NCI-H1092 (cell line): ENCODE results near the gene SWI5.
A peak's percentile ranks its signal among the peaks of the same experiment; 100 is the strongest.
"Not testable (repeated sequence)": the region's sequence is repeated elsewhere in the genome, so short reads cannot be mapped to it uniquely, and the experiment has no call there.

Experiments
- DNase-seq: peaks from one replicate; lab custom pipeline; 2025; lab: John Stamatoyannopoulos, UW

The SWI5 gene

DNA sequence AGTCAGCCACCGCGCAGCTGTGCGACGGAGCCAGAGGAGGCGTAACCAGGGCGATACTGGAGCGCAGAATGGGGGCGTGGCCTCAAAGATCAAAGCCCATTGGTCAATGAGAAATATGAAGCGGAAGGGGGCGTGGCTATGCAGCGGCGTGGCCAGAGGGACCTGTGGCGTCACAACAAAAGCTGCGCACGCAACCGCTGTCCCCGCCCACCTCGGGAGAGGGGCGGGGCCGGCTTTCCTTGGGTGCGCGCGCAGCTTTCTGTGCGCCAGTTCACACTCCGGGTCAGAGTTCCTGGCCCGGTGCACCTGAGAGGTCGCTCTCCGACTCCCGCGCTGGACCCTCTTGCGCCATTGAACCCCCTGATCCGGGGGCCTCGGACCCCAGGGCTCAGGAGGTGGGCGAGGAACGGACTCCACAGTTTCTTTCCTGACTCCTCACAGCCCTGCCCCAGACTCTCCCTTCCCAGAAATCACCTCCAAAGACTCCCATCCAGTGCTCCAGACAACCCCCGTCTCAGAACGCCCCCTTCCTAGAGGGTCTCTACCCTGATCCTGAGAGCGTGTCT, at the start of gene SWI5:
Gene SWI5, plus strand, starts transcription at position 269 of the 566 bp plus-strand sequence.
- peak; percentile 99 for DNase-seq

DNA sequence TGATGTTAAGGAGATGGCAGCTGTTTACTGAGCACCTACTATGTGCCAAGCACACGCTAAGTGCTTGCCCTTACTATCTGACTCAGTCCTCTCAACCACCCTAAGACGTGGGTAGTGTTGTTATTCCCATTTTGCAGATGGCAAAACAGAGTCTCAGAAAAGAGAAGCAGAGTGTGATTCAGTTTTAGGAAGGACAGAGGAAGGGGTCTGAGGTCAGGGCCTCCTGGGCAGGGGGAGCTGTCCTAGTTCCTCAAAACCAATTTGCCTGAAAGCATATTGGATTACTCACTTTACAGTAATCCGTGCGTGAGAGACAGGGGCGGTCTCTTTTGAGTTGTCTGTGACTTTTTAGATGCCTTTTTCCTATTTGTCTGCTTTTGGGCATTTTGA, 49.7 kb upstream of the SWI5 start:
- no peak for DNase-seq

DNA sequence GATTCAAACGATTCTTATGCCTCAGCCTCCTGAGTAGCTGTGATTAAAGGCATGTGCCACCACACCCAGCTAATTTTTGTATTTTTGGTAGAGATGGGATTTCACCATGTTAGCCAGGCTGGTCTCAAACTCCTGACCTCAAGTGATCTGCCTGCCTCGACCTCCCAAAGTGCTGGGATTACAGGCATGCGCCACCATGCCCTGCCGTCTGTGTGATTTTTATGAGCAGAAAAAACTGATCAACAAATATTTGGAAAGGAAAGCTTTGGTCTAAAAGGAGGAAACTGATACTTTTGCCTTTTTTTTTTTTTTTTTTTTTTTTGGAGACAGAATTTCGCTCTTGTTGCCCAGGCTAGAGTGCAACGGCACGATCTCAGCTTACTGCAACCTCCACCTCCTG, 45.2 kb upstream of the SWI5 start:
- not testable (repeated sequence) for DNase-seq

DNA sequence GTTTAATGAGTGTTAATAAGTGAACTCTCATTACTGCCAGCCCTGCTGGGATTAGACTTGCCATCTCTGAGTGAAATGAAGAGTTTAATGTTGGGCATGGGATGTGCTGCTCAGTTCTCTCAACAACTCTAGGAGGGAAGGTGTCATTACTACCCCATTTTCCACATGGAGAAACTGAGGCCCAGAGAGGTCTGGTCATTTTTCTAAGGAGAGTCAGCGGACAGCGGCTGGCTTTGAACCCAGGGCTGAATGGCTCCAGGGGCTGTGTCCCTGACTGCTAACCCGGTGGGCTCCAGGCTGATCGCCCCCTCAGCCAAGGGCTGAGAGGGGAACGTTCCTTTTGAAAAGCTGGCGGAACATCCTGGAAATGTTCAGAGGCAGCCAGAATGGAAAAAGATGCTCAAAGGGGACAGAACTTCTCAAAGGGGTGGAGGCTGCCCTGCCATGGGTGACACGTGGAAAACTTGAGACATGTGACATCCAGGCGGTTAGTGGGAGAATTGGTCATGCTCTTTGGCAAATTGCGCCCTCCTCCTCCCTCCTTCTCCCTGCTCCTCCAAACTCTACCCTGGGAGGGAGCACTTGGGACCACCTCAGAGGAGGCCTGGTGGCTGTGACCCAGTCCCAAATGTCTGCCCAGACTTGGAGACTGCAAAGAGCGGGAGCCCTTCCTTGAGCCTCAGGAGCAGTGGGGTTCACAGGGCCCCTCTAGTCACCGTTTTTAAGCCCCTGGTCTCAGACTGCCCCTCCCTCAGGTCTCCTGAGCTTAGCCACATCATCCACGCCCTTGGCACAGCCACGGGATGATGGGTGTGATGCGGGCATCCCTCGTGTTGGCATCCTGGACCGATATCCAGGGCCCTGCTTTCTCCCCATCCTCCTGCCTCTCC, 44.2 kb upstream of the SWI5 start:
- no peak for DNase-seq

DNA sequence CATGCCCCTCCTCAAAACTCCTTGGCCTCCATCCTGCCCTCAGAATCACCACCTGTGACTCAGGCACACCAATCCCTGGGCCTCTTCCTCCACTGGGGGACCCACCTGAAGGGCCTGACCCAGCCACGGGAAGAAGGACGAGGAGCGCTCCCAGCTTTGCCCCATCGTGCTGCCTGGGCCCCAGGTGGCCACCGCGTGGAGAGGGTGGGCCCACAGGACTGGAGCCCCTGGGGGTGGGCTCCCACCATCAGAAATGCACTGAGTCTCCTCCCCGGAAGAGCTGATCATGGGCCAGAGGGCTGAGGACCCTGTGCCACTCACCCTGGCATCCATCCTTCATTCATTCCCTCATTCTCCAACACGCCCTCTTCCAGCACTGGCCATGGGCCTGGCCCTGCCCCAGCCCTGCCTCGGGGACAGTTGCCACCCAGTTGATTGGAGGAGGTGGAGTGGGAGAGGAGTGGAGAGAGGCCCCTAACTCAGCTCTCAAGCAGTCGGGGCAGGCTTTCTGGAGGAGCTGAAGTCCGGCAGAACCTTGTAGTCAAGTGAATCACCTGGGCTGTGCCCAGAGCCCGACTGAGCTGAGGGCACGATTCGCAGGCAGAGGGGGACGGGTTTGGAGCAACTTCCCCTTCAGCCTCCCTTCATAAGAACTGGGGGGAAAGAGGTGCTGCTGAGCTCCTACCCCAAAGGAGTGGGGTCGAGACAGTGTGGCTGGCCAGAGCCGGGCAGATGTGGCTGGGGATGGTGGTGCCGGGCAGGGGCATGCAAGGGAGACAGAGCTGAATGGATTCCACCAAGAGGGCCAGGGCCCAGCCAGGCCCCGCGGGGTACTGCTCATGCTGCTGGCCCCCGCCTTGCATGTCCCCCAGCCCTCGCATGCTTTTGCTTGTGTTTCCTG, 43.3 kb upstream of the SWI5 start:
- no peak for DNase-seq

DNA sequence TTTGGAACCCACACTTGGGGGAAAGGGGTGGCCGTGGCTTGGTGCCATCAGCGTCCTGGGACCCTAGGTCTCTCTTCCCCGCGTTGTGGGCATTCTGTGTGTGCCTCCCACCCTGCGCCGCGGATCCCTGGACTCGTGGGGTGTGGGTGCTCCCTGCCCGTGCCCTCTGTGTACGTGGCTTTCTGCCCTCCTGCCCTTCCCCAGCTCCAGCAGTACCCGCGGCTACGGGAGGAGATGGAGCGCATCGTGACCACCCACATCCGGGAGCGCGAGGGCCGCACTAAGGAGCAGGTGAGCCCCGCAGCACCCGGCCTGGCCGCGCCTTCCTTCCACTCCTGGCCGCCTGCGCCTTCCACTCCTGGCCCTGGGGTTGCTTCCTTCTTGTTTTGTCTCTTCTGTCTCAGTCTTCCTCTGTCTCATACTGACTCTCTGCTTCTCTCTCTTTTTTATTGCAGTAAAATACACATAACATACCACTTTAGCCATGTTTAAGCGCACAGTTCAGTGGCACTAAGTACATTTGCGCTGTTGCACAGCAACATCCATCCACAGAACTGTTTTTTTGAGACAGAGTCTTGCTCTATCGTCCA, 42.2 kb upstream of the SWI5 start:
- DNase-seq: no peak

DNA sequence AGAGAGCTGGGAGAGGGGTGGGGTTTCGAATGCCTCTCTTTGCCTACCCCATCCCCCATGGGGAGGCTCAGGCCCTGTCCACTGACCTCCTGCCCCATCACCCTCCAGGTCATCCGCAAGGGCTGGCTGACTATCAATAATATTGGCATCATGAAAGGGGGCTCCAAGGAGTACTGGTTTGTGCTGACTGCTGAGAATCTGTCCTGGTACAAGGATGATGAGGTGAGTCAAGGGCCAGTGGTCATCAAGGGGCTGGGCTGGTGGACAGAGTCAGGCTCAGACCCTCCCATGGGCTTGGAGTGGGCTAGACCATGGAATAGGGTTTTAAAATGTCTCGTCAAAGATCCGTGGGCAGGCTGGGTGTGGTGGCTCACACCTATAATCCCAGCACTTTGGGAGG, 34.0 kb upstream of the SWI5 start:
- no peak for DNase-seq

DNA sequence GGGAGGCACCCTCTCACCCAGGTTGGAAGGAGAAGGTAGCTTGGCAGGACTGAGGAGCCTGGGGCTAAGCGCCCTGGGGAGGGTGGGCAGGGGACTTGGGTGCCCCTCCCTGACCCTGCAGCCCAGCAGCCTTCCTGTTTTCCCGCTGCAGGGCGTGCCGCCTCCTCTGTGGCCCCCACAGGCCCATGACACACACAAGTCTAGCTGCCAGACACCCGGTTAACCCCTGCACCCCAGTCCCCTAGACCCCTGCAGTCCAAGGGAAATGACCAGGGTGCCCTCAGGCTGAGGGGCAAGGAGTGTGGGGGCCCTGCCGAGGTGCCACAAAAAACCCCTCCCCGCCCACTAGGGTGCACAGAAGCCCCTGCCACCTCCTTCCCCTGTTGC, 33.3 kb upstream of the SWI5 start:
- no peak for DNase-seq

DNA sequence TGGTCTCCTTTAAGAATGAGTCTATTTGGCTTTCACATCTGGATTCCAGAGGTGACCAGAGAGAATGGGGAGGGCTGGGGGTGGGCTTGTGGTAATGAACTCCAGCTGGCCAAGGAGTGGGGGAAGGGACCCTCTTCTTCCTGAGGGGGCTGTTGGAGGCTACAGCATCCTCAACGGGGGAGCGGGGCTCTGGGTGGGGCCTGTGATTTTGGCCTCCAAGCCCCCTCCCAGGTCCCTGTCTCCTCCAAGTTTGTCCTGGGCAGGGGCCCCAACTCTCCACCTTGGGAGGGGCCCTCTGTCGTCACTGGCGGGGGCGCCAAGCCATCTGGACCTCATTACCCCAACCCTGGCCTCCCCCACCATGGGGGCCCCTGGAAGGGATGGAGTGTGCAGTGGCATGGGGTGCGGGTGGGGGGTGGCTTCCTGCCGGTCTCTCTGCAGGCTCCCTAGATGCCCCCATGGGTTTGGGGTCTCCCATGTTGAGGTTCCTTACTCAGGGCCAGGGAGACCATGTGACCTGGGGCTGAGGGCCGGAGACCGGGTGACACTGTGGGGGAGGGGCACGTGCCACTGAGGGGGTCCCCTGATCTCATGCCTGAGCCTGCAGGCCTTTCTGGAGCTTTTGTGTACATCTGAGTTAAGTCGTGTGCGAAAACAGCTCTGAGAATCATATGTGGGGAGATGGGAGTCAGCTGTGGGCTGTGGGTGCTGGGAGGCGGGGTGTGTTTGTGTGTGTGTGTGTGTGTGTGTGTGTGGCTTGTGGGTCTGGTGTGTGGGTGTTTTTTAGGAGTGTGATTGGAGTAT, 32.7 kb upstream of the SWI5 start:
- DNase-seq: no peak

DNA sequence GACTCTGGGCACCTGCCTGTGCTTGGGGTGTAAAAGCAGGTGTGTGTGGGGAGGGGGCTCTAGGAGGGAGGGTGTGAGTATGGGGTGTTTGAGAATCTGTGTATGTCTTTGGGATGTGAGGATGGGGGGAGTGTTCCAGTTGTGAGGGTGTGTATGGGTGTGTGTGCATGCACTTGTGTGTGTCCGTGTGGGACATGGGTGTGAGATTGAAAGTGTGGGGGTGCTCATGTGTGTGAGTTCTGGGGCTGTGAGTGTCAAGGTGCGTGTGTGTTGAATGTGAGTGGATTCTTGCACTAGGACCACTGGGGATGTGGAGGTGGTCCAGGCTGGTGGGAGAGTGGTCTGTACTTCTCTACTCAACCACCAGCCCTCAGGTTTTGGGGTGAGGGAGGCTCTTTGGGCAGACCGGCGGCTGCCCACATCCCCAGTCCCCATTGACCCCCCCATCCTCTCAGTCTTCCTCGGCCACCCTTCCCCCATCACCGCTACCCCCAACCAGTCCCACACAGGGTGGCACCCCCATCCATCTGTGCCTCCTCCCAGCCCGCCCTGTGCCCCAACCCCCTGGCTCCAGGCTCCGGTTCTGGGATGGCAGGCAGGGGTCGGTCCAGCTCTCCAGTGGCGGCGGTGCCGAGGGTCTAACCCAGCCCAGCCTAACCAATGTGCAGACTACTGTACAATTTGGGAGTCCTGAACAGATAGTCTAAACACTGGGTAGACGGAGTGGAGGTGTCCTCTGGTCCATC, 31.8 kb upstream of the SWI5 start:
- DNase-seq: no peak

DNA sequence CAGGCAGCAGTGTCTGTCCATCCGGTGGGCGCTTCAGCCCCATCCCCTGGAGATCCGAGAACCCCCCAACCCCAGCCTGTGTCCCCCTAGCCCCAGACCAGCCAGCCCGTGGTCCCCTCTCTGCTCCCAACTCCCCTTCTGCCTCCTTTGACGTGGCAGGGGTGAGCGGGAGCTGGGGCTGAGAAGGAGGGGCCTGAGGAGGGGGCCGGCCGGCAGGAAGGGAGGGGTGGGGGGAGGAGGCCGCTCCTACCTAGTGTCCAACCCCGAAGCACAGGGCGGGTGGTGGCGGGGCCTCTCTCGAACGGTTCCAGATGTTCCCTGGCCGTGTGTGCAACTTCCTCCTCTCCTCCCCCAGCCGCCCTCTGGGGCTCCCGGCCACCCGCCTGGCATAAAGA, 31.2 kb upstream of the SWI5 start:
- no peak for DNase-seq

DNA sequence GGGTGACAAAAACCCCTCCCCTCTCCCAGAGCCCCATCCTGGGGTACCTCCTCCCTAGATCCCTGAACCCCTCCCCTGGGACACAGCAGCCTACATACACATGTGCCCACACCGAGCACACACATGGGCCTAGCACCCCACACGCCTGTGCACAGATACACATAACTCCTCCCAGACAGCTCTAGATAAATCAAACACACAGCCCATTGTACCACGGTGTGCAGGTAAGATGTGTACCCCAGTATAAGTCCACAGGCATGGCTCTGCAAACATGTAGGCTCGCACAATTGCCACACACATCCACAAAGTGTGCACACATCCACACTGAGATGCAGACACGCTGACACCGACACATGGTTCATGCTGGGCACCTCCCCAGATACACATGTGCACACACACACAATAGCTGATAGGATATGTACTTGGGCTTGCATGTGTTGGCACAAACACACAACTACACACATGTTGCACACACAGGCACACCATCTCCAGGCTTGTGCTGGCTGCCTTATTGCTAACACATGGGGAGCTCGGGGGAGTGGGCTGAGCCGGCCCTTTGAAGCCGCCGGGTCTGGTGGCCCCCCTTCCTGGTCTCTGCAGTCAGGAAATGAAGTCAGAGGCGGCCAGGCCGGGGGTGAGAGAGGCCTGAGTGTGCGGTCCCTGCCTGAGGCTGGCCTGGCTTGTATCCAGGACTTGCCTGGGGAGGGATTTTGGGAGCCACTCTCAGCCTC, 30.5 kb upstream of the SWI5 start:
- no peak for DNase-seq

DNA sequence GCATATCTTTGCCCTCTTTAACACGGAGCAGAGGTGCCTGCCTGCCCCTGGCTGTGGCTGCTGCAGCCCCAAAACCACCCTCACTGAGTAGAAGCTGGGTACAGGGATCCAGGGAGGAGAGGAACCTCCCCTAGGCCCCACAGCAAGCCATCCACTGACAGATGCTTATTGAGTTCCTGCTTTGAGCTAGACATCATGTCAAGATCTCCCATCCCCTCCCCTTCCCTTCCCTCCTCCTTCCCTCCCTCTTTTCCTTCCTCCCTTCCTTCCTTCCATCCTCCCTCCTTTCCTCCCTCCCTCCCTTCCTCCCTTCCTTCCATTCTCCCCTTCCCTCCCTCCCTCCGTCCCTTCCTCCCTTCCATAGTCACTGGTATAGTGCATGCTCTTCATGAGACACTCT, 29.6 kb upstream of the SWI5 start:
- no peak for DNase-seq

DNA sequence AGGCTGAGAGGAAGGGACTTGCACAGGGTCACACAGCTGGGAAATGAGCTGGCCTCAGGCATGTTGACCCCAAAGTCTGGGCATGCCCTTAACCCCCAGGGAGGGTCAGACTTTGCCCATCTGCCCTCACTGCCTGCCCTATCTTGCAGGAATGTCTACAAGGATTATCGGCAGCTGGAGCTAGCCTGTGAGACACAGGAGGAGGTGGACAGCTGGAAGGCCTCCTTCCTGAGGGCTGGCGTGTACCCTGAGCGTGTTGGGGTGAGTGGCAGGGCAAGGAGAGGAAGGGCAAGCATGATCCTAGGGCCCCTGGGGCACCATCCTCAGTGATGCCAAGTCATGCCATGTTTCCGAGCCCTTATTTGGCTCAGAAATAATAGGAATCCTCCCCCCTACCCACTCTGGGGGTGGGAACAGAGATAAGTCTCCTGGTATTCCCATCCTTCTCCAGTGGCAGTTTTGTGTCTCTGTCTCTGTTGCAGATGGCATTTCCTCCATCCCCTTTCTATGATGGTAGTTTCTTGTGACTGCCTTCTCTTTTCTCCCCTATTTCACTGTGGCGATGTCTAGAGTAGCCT, 28.8 kb upstream of the SWI5 start:
- no peak for DNase-seq

DNA sequence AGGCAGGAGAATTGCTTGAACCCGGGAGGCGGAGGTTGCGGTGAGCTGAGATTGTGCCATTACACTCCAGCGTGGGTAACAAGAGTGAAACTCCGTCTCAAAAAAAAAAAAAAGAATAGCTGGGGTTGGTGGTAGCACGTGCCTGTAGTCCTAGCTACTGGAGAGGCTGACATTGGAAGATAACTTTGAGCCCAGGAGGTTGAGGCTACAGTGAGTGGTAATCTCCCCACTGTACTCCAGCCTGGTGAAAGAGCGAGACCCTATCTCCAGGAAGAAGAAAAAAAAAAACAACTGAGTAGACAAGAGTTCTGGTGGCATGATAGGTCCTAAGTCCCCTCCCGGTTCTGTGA, 26.5 kb upstream of the SWI5 start:
- DNase-seq: no peak

DNA sequence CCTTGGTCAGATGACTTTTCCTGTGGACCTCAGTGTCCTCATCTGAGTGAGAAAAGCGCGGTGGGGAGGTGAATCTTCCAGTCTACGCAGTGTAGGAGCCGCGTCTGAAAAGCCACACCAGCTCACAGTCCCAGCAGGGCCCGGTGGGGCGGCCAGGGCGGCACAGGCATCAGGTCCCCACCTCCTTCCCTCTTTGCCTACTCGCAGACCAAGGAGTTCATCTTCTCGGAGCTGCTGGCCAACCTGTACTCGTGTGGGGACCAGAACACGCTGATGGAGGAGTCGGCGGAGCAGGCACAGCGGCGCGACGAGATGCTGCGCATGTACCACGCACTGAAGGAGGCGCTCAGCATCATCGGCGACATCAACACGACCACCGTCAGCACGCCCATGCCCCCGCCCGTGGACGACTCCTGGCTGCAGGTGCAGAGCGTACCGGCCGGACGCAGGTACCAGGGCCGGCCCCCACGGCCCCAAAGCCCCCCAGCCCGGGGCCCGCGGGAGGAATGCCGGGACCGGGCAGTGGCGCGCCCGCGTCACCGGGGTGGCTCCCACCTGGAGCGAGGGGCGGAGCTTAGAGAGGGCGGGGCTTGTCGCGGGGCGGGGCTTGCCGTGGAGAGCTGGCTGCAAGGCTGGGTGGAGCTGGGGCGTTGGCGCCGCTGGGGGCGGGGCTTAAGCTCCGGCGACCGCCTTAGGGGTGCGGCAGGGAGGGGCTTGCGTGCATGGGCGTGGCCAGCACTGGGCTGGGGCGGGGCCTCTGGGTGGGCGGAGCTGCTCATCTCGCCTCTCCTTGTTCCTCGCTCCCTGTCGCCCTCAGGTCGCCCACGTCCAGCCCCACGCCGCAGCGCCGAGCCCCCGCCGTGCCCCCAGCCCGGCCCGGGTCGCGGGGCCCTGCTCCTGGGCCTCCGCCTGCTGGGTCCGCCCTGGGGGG, 25.9 kb upstream of the SWI5 start:
- DNase-seq: no peak

DNA sequence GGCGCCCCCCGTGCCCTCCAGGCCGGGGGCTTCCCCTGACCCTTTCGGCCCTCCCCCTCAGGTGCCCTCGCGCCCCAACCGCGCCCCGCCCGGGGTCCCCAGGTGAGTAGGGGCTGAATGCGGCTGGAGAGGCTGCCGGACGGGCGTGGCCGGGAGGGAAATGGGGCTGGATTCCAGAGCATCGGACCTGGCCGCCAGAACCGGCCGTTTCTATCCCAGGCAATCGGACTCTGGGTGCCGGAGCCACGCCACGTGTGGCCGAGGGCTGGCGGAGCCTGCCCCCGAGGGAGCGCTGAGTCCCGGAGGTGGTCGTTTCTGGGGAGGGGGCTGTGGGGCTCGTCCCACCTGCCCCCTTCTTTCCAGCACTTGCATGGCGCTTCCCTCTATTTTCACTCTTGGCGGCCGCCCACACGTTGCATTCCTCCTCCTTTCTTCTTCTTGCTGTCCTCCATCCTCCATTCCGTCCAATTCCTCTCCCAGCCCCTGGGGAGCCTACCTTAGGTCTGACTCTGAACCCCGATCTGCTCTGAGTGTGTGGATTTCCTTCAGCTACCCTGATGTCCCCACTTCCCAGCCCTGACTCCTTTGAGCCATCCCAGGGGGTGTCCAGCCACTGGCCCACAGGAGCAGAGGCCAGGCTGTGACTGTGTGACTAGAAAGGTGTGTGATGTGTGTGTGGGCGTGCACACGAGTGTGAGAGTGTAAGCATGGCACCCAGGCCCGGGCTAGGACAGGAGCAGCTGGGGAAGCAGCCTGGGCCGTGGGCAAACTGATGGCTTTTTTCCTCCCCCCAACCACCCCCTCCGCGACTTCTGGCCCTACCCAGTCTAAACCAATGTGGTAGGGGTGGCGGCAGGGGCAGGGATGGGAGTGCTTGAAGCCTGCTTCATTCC, 25.0 kb upstream of the SWI5 start:
- DNase-seq: no peak

DNA sequence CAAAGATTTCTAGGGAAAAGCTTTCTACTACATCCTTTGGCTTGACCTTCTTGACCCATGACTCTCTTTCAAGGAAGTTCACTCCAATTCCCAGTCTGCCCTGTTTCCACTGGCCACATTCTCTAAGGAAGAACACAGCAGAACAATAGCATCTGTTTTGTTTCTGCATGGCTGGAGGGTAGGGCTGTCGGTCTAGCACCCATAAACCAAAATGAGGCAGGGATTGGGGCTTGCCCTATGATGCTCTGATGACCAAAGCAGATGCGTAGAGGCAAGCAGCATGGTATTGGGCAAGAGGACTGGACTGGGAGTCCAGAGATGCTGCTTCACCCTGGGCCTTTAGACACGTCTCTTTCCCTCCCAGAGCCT, 24.4 kb upstream of the SWI5 start:
- no peak for DNase-seq
